Measurements from ENCODE around the gene FER. TPM values are rescaled to one million over a fixed set of nuclear protein-coding genes. Genes with fewer than 3 reads are reported as not detected.
"Not testable (repeated sequence)": the region's sequence is repeated elsewhere in the genome, so short reads cannot be mapped to it uniquely, and the experiment has no call there.

FER gene
- polyA plus RNA-seq, 1 donor = 18.5 TPM

GRCh38 chr5:109121225-109121624, 373.5 kb downstream of the FER start:
- no peak for DNase-seq

- no peak for DNase-seq
These were observed 378.2 kb downstream of the FER start for GRCh38 chr5:109125755-109126429.

DNA sequence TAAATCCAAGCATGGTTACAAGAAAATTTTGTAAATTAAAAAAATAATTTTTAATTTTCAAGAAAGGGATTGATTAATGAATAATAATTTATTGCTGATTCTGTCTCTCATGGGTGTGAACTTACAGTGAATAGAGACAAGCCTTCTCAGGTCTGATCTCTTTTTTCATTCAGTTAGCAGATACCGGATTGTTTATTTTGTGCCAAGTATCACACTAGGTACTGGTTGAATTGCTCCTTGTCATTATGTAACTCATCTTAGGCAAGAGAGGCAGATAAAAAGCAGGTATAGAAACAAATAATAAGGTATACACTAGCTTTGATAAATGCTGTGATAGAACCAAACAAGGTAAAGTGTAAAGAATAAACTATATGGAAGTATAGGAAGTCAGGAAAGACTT, 378.8 kb downstream of the FER start:
- DNase-seq = no peak

DNA sequence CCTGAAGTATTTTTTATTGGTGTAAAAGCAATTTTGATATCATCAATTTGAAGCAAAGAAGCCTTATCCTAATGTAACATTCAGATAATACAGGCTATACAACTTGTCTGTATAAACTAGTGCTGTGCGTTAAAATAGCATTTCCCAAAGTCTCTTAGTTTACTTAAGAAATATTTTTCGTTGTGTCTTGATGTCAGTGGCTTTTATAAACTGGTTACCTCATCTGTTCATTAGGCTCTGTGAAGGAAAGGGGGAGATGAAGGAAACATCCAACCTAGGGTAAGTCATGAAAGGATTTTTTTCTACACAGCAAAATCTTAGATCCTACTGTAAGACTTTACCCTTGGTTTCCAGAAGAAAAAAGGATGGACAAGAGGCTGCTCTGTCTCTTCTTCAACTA, 389.2 kb downstream of the FER start:
- no peak for DNase-seq

GRCh38 chr5:109141222-109142200, 393.8 kb downstream of the FER start:
- DNase-seq = no peak

DNA sequence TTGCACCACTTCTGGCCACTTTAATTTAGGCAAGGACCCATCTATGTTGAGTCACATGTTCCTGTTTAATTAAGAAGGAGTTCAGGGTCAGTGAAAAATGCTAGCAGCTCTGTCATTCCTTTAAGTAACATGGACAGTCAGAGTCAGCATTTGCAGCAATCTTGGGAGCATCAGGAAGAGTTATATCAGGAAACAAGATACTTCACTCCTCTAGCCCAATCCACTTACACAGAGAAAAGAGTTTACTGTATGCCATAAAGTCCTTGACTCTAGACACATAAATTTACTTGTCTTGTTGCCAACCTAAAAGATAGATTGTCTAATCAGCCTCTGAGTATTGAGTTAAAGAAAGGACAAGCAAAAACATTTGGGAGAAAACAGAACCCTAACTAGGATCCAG, 395.3 kb downstream of the FER start:
- DNase-seq = peak; percentile 71

GRCh38 chr5:109145139-109145538, 397.4 kb downstream of the FER start:
- DNase-seq = no peak

- no peak for DNase-seq
These were observed 398.9 kb downstream of the FER start for GRCh38 chr5:109146591-109146990.

GRCh38 chr5:109152565-109152964, 404.9 kb downstream of the FER start:
- no peak for DNase-seq

GRCh38 chr5:109155625-109156024, 407.9 kb downstream of the FER start:
- no peak for DNase-seq

- DNase-seq = no peak
These were observed 409.2 kb downstream of the FER start for GRCh38 chr5:109156885-109157284.

GRCh38 chr5:109160468-109160867, 412.8 kb downstream of the FER start:
- DNase-seq = no peak

- no peak for DNase-seq
These were observed 414.4 kb downstream of the FER start for GRCh38 chr5:109161914-109162683.

GRCh38 chr5:109163336-109163735, 415.6 kb downstream of the FER start:
- no peak for DNase-seq

DNA sequence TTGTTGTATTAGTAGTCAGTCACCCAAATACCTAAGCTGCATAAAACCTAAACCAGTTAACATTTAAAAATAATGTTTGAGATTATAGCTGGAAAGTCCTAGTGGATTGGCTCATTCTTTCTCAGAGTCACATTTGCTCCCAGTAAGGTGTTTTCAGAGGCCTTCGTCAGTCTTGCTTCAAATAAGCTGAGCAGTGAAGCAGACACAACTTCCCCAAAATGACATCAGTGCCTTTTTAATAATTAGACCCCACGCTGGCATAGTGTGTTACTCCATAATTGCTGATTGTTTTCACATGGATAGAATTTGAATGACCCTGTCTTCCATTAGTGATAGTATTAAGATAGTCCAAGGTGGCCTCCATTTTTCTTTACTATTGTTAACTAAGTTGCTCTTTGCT, 416.3 kb downstream of the FER start:
- no peak for DNase-seq

GRCh38 chr5:109167586-109167985, 419.9 kb downstream of the FER start:
- DNase-seq = no peak

GRCh38 chr5:109168151-109168550, 420.5 kb downstream of the FER start:
- DNase-seq = no peak

DNA sequence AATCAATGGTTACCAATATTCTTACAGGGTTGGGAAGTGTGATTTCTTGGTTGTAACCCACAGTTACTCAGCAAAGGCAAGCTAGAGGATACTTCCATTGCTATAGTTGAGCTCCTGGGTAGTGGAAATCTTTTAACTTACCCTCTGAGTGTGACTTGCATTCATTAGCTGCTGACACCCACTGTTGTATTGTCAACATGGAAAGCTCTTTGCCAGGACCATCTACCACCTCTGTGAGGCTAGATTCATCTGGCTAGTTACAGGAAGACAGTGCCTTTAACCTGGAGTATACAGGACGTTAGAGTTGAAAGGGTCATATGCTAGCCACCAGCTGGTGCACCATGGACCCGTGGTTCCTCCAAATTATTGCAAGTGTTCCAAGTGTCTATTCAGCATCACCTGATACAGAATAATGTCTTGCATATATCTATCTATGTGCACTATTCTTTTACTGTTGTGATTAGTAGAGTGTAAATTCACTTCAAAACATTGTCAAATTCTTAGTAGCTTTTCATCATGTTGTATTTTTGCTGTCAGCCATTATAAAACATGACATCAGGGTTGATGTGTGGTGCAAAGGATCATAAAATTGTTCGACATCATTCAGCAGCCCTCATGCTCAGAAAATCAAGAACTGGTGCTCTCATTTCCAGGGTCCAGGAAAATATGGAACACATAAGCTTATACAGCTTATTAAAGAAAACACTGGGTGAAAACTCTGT, 423.1 kb downstream of the FER start:
- DNase-seq = no peak

DNA sequence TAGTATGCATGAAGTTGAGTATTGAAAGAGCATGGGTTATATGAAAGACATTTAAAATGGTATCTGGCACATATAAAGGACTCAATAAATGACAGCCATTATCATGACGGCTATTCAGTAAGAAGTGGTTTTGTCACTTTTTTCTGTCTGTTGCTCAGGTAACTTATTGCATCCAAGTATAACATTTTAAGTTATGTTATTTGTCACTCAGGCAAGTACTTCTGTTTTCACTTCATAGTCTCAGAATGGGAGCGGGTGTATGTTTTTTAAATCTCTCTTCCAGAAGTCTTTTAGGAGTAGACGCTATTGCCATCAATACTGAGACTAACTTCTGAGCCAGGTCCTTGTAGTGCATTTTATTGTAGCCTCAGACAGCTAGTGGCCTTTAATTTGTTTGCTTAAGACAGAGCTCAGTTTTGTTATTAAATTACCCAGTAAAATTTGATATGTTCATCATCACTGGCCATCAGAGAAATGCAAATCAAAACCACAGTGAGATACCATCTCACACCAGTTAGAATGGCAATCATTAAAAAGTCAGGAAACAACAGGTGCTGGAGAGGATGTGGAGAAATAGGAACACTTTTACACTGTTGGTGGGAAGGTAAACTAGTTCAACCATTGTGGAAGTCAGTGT, 423.9 kb downstream of the FER start:
- DNase-seq = not testable (repeated sequence)

- DNase-seq = no peak
These were observed 425.5 kb downstream of the FER start for GRCh38 chr5:109173036-109173794.

- no peak for DNase-seq
These were observed 429.5 kb downstream of the FER start for GRCh38 chr5:109177227-109177626.

Measured in left kidney (tissue), 2 donors.